Heart right ventricle (tissue), 16 donors: Measurements from ENCODE around the gene AGRN. TPM values are rescaled to one million over a fixed set of nuclear protein-coding genes. Genes with fewer than 3 reads are reported as not detected.

Source experiments
- ATAC-seq, 8 donors: fragments of 200-7000 bp; cut with Tn5 transposase; one replicate each; pipeline ENCODE4 v1.9.1; 2020; ENCODE audit warnings: mild to moderate bottlenecking in 8 of 8, moderate library complexity in 8 of 8, moderate number of reproducible peaks in 1 of 8
- DNase-seq, 2 donors: peaks; one replicate each; pipeline ENCODE4 v3.0.0-alpha.2; 2020
- H3K27ac ChIP-seq, 10 donors: fragments of 200-600 bp; sonication (generic) in 2 of 10; one replicate each; pipeline versions ENCODE4 v1.5.0 to v1.8.0; 2020 to 2022; ENCODE audit warnings: mild to moderate bottlenecking in 3 of 10
- H3K27me3 ChIP-seq, 7 donors: fragments of 200-600 bp; one replicate each; pipeline ENCODE4 v1.8.0; 2021 to 2022; ENCODE audit warnings: mild to moderate bottlenecking in 2 of 7
- H3K36me3 ChIP-seq, 9 donors: fragments of 200-600 bp; sonication (generic) in 1 of 9; one replicate each; pipeline versions ENCODE4 v1.5.0 to v1.8.0; 2020 to 2022; ENCODE audit warnings: mild to moderate bottlenecking in 2 of 9
- H3K4me1 ChIP-seq, 9 donors: fragments of 200-600 bp; sonication (generic) in 1 of 9; one replicate each; pipeline versions ENCODE4 v1.5.0 to v1.8.0; 2020 to 2022; ENCODE audit warnings: mild to moderate bottlenecking in 4 of 9
- H3K4me3 ChIP-seq, 10 donors: fragments of 200-600 bp; sonication (generic) in 2 of 10; one replicate each; pipeline versions ENCODE4 v1.5.0 to v1.8.0; 2020 to 2022; ENCODE audit warnings: mild to moderate bottlenecking in 7 of 10, moderate library complexity in 2 of 10
- H3K9me3 ChIP-seq, 11 donors: fragments of 200-600 bp in 10 of 11; sonication (generic) in 2 of 11; one replicate each; pipeline versions ENCODE4 v1.5.0 to v1.8.0; 2013 to 2022; ENCODE audit warnings: mild to moderate bottlenecking in 2 of 11, control low read depth in 1 of 11, moderate library complexity in 1 of 11
- CTCF ChIP-seq, 9 donors: fragments of 200-600 bp; sonication (generic) in 2 of 9; IDR thresholded peaks; one replicate each; pipeline versions ENCODE4 v1.5.0 to v1.8.0; 2021 to 2022; ENCODE audit warnings: antibody characterized with exemption in 9 of 9, mild to moderate bottlenecking in 5 of 9, moderate library complexity in 1 of 9
- WGBS, 2 donors: extraction: QIAGEN DNeasy Blood & Tissue Kit; methylation state at CpG; one replicate each; pipeline ENCODE4 v1.1.7; 2013; ENCODE audit warnings: inconsistent platforms in 1 of 2; 5-methylcytosine and 5-hydroxymethylcytosine counted together
- intact Hi-C, 10 donors: fragments of 100-400 bp; cut with DNase I; formaldehyde crosslinking; loops; one replicate each; pipeline versions ENCODE4 v1.11.1 to v1.14.2; 2022
- polyA plus RNA-seq, 2 donors: library from polyadenylated mRNA; stranded (reverse); fragments of 200-250 nt; gene quantifications; one replicate each; pipeline ENCODE4 v1.2.3, GENCODE V29; 2013
- total RNA-seq, 10 donors: library from RNA; stranded (reverse); fragmentation: NEBNext Ultra II Directional in 3 of 10; extraction: Animal tissue kit (Norgen Biotek cat#: 25700) in 3 of 10; gene quantifications; one replicate each; pipeline versions ENCODE4 v1.2.1 to v1.2.4, GENCODE V29; 2021 to 2023
- donor health status: Arrhythmogenic right ventricular cardiomyopathy.
- donor health status: ischemic (EF 13 %, LVEDD 7.1; RV severe dilation, severe dysfunction).
- donor health status: healthy with polysubstance abuse.
- donor health status: DM: no; HTN: yes; CAD: no.
- donor health status: DM: no; HTN: no; CAD: no.
- donor health status: ischemic (EF 25% LVEDD 6.9; RV normal size, moderate dysfunction).
- donor health status: ischemic (EF 25% LVEDD 5.7; RV mildly dilated, moderate dysfunction).
- donor health status: healthy.
- donor health status: DM: yes; HTN: yes; CAD: no.
- donor health status: Ischemic cardiomyopathy.
- donor health status: ischemic (EF 35%, LVEDD 5.7; RV mildly dilated, moderate dysfunction).
- donor health status: nonischemic (EF 11% LVEDD 7.7; RV severe dilation, severe dysfunction).
- donor health status: DM: yes; HTN: yes; CAD: no.
- donor health status: PGD.
- donor health status: ischemic (EF 29% LVEDD 5.4; RV normal size, mild dysfunction).
- donor health status: nonischemic (EF 23%, LVEDD 6.1; RV moderate dilation, normal function).

AGRN gene
- total and polyA plus RNA-seq, 12 donors: 11.5 to 33.9 (median 18.3) TPM

- Histone ChIP-seq H3K4me1 (peaks cover 0 to 4% (median 0%) of the 10 kb centered on the region in 9 donors), H3K27me3 (peaks cover 0 to 6% (median 0%) of the 10 kb centered on the region in 7 donors), H3K4me3 (no peak overlapping the region), H3K9me3 (no peaks in the 10 kb centered on the region), H3K27ac (no peak overlapping the region), H3K36me3 (peaks cover 0 to 74% (median 3%) of the 10 kb centered on the region in 9 donors)
- TF ChIP-seq CTCF (IDR thresholded peaks at IDR 0.05): no peak
- WGBS, 2 donors: 95% methylated on average over 29 of the region's 29 CpGs
- no peak for ATAC-seq
- intact Hi-C loops: no loop called here
- no peak for DNase-seq
These were observed 32.3 kb downstream of the AGRN start for GRCh38 chr1:1052003-1052840.

- ATAC-seq (no peak), DNase-seq (no peak)
- peaks cover under 1 to 14% (median 7%) of the 10 kb centered on the region in 7 donors for H3K27me3 ChIP-seq
- intact Hi-C loops: no loop called here
- H3K36me3 ChIP-seq: peaks cover 0 to 66% (median 0%) of the 10 kb centered on the region in 9 donors
- TF ChIP-seq CTCF (IDR thresholded peaks at IDR 0.05): no peak
- H3K27ac ChIP-seq: no peak overlapping the region
- no peak overlapping the region for H3K4me3 ChIP-seq
- no peaks in the 10 kb centered on the region for H3K9me3 ChIP-seq
- WGBS, 2 donors: 95% methylated on average over 15 of the region's 15 CpGs
- H3K4me1 ChIP-seq: peaks cover 0 to 4% (median 0%) of the 10 kb centered on the region in 9 donors
These were observed 33.1 kb downstream of the AGRN start for GRCh38 chr1:1053022-1053421.

- H3K4me1 ChIP-seq: peaks cover 0 to 7% (median 1%) of the 10 kb centered on the region in 9 donors
- no peak overlapping the region for H3K27ac ChIP-seq
- no peak for TF ChIP-seq CTCF (IDR thresholded peaks at IDR 0.05)
- peaks cover 5 to 20% (median 13%) of the 10 kb centered on the region in 7 donors for H3K27me3 ChIP-seq
- ATAC-seq (no peak), DNase-seq (no peak)
- H3K36me3 ChIP-seq: peaks cover 0 to 62% (median 0%) of the 10 kb centered on the region in 9 donors
- no peaks in the 10 kb centered on the region for H3K9me3 ChIP-seq
- intact Hi-C loops: no loop called here
- no peak overlapping the region for H3K4me3 ChIP-seq
- WGBS, 2 donors: 97 to 99% methylated on average over 18 of the region's 18 CpGs
These were observed 33.8 kb downstream of the AGRN start for GRCh38 chr1:1053682-1054081.

- Histone ChIP-seq H3K36me3 (peaks cover 0 to 62% (median 0%) of the 10 kb centered on the region in 9 donors), H3K4me3 (no peak overlapping the region)
- WGBS, 2 donors: 94 to 95% methylated on average over 18 of the region's 18 CpGs
These were observed 34.3 kb downstream of the AGRN start for GRCh38 chr1:1054099-1054700.

More at GRCh38 chr1:1054099-1054700, 34.3 kb downstream of the AGRN start:
- no peak for TF ChIP-seq CTCF (IDR thresholded peaks at IDR 0.05)
- H3K9me3 ChIP-seq: no peaks in the 10 kb centered on the region
- ATAC-seq (no peak), DNase-seq (no peak)
- peaks cover 5 to 25% (median 19%) of the 10 kb centered on the region in 7 donors for H3K27me3 ChIP-seq
- H3K4me1 ChIP-seq: peaks cover 0 to 13% (median 6%) of the 10 kb centered on the region in 9 donors
- no peak overlapping the region for H3K27ac ChIP-seq
- intact Hi-C loops: no loop called here
